ENCODE results near the gene TMEM140. TPM values are rescaled to one million over a fixed set of nuclear protein-coding genes. Genes with fewer than 3 reads are reported as not detected.
"Not testable (repeated sequence)": the region's sequence is repeated elsewhere in the genome, so short reads cannot be mapped to it uniquely, and the experiment has no call there.

The TMEM140 gene
- total and polyA plus RNA-seq, 2 of the 13 experiments (the other 11 are each of a cell fraction or from before 2014, with no cell fraction given), result 9.2 to 21.7 TPM

DNA sequence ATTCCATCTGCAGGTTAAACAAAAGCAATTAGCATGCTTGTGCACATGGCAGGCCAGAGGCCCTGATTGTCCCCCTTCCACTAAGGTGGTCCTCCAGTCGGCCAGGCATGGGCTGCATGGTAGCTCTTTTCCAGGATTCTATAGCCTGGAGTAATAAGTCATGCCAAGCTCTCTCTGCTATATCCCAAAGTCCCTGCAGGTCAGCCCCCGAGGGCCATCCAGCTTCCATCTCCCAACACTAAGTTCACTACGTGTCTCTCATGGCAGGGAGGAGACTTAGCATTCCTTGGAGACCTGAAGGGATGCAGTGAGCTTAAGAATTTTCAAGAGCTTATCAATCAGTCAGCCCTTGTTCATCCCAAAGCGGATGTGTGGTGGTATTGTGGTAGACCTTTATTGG lies 26.0 kb downstream of the TMEM140 start:
- 97% methylated on average over 2 of the region's 4 CpGs for WGBS (ENCODE audit: low lambda C conversion rate)
- ATAC-seq; H3K9me3 ChIP-seq (ENCODE audit: low read length); H3K27ac ChIP-seq (ENCODE audit: extremely low read length, insufficient read depth, low read length); H4K20me1 ChIP-seq (ENCODE audit: insufficient read depth, low read length); H2AFZ ChIP-seq (ENCODE audit: low read length); in situ Hi-C loops (cut with HindIII; ENCODE audit: extremely low pct_ligation_motif_present, low pct_unique_long_range_greater_than_20kb); DNase-seq (ENCODE audit: low spot score); H3K27me3 ChIP-seq (ENCODE audit: control insufficient read depth in 1 of 2, insufficient read depth in 2 of 2, low read length in 2 of 2); BruUV-seq (replicated peaks); FAIRE-seq; CTCF ChIA-PET (ENCODE audit: low intra/inter-chr PET ratio, low total read pairs): not testable (repeated sequence)
- H3K36me3 ChIP-seq (replicated peaks in 1 of 2; ENCODE audit: control insufficient read depth in 1 of 2, insufficient read depth in 2 of 2, low read length in 2 of 2), result peaks cover 7 to 37% of the 10 kb centered on the region in 2 experiments
- POLR2A ChIA-PET, result interaction anchor here (1.0 kb wide), 1 partner anchor 37 kb away, joined by 3 read pairs; the partner anchor contains the start of gene WDR91
- H3K4me3 ChIP-seq (replicated peaks in 1 of 3; ENCODE audit: insufficient read depth in 1 of 3, low read depth in 2 of 3, low read length in 3 of 3), result peak overlapping the region; percentile 12 to 33 (median 26); a peak in 4 of 6 replicates
- peaks cover 65% of the 10 kb centered on the region for H3K79me2 ChIP-seq (ENCODE audit: insufficient read depth, low read length)
- peak overlapping the region; percentile 62 for H3K4me2 ChIP-seq (ENCODE audit: low read depth, low read length)
- intact Hi-C loops (cut with micrococcal nuclease; ENCODE audit: unreplicated experiment), result loop anchor here (2.0 to 5.0 kb wide), 2 partner anchors 37 to 282 kb away; partner anchors contain the start of gene WDR91
- 0 out of 2 replicates have a peak, but pooled peaks have one; percentile 27 for TF ChIP-seq RBFOX2 (IDR thresholded peaks at IDR 0.05; ENCODE audit: low read depth, low read length)
- 0 out of 2 replicates have a peak overlapping the region, but pooled peaks have one; percentile 8 for H3K9ac ChIP-seq (ENCODE audit: insufficient read depth, low read depth, low read length)
- H3K4me1 ChIP-seq (ENCODE audit: insufficient read depth, low read length), result peaks cover 51% of the 10 kb centered on the region

DNA sequence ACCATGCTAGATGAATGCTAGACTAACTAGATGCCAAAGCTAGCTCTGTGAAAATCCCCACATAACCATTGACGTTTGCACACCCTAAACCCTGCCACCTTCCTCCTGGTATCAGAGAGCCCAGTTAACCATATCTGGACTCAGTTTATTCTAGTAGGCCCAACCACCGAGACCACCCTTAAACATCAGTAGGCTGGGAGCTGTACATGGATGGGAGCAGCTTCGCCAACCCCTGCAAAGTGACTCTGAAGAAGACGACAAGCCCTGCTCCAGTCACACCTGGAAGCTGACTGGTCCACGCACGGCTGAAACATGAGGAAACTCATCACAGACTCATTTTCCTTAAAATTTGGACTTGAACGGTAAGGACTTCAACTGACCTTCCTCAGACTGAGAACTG lies 27.1 kb downstream of the TMEM140 start:
- no peak for ATAC-seq
- Histone ChIP-seq H3K9me3 (ENCODE audit: low read length) (peaks cover 12% of the 10 kb centered on the region), H4K20me1 (ENCODE audit: insufficient read depth, low read length) (peaks cover 5% of the 10 kb centered on the region; the same call in 1 of the 2 replicates), H3K4me1 (ENCODE audit: insufficient read depth, low read length) (peaks cover 43% of the 10 kb centered on the region), H3K27ac (ENCODE audit: extremely low read length, insufficient read depth, low read length) (no peak overlapping the region), H2AFZ (ENCODE audit: low read length) (no peak overlapping the region), H3K36me3 (replicated peaks in 1 of 2; ENCODE audit: control insufficient read depth in 1 of 2, insufficient read depth in 2 of 2, low read length in 2 of 2) (peaks cover 9 to 47% of the 10 kb centered on the region in 2 experiments), H3K27me3 (ENCODE audit: control insufficient read depth in 1 of 2, insufficient read depth in 2 of 2, low read length in 2 of 2) (no peaks in the 10 kb centered on the region; a peak in 1 of 5 replicates), H3K9ac (ENCODE audit: insufficient read depth, low read depth, low read length) (no peak overlapping the region), H3K79me2 (ENCODE audit: insufficient read depth, low read length) (peaks cover 54% of the 10 kb centered on the region), H3K4me2 (ENCODE audit: low read depth, low read length) (peak overlapping the region; percentile 52), H3K4me3 (replicated peaks in 1 of 3; ENCODE audit: insufficient read depth in 1 of 3, low read depth in 2 of 3, low read length in 3 of 3) (no peak overlapping the region)
- DNase-seq (ENCODE audit: low spot score), result no peak
- CTCF ChIA-PET (ENCODE audit: low intra/inter-chr PET ratio, low total read pairs), result no interaction called here
- no peak for FAIRE-seq
- in situ Hi-C loops (cut with HindIII; ENCODE audit: extremely low pct_ligation_motif_present, low pct_unique_long_range_greater_than_20kb) (loop anchor here (5.0 kb wide), 1 partner anchor 37 kb away; the partner anchor contains the start of gene WDR91), intact Hi-C loops (cut with micrococcal nuclease; ENCODE audit: unreplicated experiment) (loop anchor here (5.0 kb wide), 1 partner anchor 283 kb away; no protein-coding TSS in a partner anchor)
- POLR2A ChIA-PET, result interaction anchor here (1.0 kb wide), 1 partner anchor 36 kb away, joined by 3 read pairs; the partner anchor contains the start of gene WDR91
- 92% methylated on average over 7 of the region's 7 CpGs for WGBS (ENCODE audit: low lambda C conversion rate)
- TF ChIP-seq SP4 (CRISPR knock-in tag; IDR thresholded peaks at IDR 0.05) (no peak), ATF1 (CRISPR knock-in tag; IDR thresholded peaks at IDR 0.05) (no peak), RFXAP (CRISPR knock-in tag; IDR thresholded peaks at IDR 0.05; ENCODE audit: borderline replicate concordance) (no peak), ZNF768 (CRISPR knock-in tag; IDR thresholded peaks at IDR 0.05) (no peak), MEIS1 (CRISPR knock-in tag; IDR thresholded peaks at IDR 0.05; ENCODE audit: borderline replicate concordance) (no peak)
- no TSS peak for BruUV-seq (replicated peaks)
